Omental fat pad (tissue), 4 donors: Measurements from ENCODE around the gene CXCL9. TPM values are rescaled to one million over a fixed set of nuclear protein-coding genes. Genes with fewer than 3 reads are reported as not detected.
A peak's percentile ranks its signal among the peaks of the same experiment; 100 is the strongest.

ENCODE experiments used
- ATAC-seq: fragments of 150-250 bp; one replicate; pipeline ENCODE4 v1.9.1; 2016; ENCODE audit warnings: mild to moderate bottlenecking, moderate library complexity; ENCODE audit not compliant: low FRiP score
- DNase-seq: peaks from one replicate; pipeline ENCODE4 v3.0.0-alpha.2; 2019; ENCODE audit warnings: low spot score
- CTCF ChIP-seq, 3 donors: fragments of 450-650 bp; IDR thresholded peaks; one replicate each; pipeline ENCODE4 v1.5.1; 2016 to 2017; ENCODE audit warnings: antibody characterized with exemption in 3 of 3, mild to moderate bottlenecking in 3 of 3, moderate library complexity in 2 of 3
- total RNA-seq, 4 donors: library from RNA; depleted of rRNA; stranded (reverse); fragments of >200 nt; gene quantifications; one replicate each; pipeline ENCODE4 v1.1.0, GENCODE V29; 2016

CXCL9 gene
- total RNA-seq, 4 donors from 2014 or later = 0.74 to 5.2 (median 1.8) TPM; not detected in 1

- DNase-seq (no peak), ATAC-seq (no peak)
- TF ChIP-seq CTCF (IDR thresholded peaks at IDR 0.05) = no peak
These were observed 29.5 kb upstream of the CXCL9 start for GRCh38 chr4:76036855-76037254.

GRCh38 chr4:76035799-76036380 lies 28.6 kb upstream of the CXCL9 start, which contains the start of gene CXCL11:
Gene CXCL11, minus strand, starts transcription at chr4:76036070. Its CDS starts 83 bp downstream, at chr4:76035987.
- ATAC-seq = no peak
- no peak for DNase-seq
- no peak for TF ChIP-seq CTCF (IDR thresholded peaks at IDR 0.05)

- ATAC-seq (no peak), DNase-seq (no peak)
- TF ChIP-seq CTCF (IDR thresholded peaks at IDR 0.05) = no peak
These were observed 27.8 kb upstream of the CXCL9 start for GRCh38 chr4:76035141-76035540.

- ATAC-seq (no peak), DNase-seq (no peak)
- no peak for TF ChIP-seq CTCF (IDR thresholded peaks at IDR 0.05)
These were observed 22.0 kb upstream of the CXCL9 start for GRCh38 chr4:76029300-76029699.

GRCh38 chr4:76028350-76028765 lies 21.0 kb upstream of the CXCL9 start:
- ATAC-seq (no peak), DNase-seq (no peak)
- no peak for TF ChIP-seq CTCF (IDR thresholded peaks at IDR 0.05)

- ATAC-seq (no peak), DNase-seq (no peak)
- no peak for TF ChIP-seq CTCF (IDR thresholded peaks at IDR 0.05)
These were observed 16.8 kb upstream of the CXCL9 start for GRCh38 chr4:76024065-76024464.

GRCh38 chr4:76023389-76023788 lies 16.1 kb upstream of the CXCL9 start, which contains the start of gene CXCL10:
Gene CXCL10, minus strand, starts transcription at chr4:76023497. Its CDS starts 66 bp downstream, at chr4:76023431.
- TF ChIP-seq CTCF (IDR thresholded peaks at IDR 0.05) = no peak
- ATAC-seq = peak; percentile 76
- no peak for DNase-seq
